Measurements from ENCODE around the gene ZNF410.
"Not testable (repeated sequence)": the region's sequence is repeated elsewhere in the genome, so short reads cannot be mapped to it uniquely, and the experiment has no call there.

ZNF410 gene

DNA sequence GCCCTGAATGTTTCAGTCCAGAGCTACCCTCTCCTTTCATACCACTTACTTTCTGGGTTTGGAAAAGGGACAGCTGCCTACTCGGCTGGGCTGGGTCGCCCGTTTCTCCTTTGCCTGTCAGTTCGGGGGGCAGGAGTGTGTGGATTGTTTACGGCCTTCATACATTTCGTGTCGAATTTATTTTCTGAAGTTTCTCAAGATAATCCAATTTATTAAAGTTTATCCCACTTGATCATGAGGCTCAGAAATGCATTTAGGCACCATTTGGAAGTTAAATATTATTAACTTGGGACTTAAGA, 608 bp downstream of the ZNF410 start:
- no peak for DNase-seq (ENCODE audit: low read depth)

DNA sequence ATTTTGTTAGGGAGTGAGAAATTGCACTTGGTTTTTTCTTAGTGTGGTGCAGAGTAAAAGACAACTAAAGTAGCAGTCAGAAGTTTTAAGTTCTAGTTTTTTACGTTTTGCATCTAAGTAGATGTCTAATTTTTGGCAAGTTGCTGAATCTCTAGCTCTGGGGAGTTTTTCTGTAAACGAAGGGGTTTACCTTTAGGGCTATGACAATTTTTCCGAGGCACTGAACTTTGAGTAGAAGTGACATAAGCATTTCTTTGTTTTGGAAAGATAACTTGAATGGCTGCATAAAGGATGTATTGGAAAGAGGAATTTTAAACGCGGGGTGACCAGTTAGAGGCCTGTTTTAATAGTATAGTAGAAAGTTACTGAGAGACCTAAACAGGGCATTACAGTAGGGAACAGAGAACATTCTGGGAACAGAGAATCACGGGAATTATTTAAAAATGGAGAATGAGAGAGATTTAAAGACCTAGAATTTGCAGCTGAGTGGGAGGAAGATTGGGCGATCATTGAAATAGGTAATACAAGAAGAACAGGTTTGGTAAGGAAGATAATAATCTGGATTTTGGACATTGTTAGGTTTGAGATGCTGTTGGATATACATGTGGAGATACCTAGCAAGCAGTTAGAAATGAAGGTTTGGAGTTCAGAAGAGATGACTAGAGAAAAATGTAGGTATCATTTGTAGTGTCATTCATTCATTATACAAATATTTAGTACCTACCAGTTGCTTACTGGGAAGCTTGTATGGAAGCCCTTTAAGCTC, 1.2 kb downstream of the ZNF410 start:
- DNase-seq (ENCODE audit: low read depth): no peak

DNA sequence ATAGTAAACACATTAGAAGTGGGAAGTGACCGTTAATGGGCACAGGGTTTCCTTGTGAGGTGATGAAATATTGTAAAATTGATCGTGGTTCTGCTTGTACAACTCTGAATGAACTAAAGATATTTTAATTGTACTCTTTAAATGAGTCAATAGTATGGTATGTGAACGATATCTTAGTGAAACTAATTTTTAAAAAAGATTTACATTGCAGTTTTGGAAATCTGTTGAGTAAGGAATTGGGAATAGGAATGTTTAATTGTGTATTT, 1.7 kb downstream of the ZNF410 start:
- DNase-seq (ENCODE audit: low read depth): no peak

DNA sequence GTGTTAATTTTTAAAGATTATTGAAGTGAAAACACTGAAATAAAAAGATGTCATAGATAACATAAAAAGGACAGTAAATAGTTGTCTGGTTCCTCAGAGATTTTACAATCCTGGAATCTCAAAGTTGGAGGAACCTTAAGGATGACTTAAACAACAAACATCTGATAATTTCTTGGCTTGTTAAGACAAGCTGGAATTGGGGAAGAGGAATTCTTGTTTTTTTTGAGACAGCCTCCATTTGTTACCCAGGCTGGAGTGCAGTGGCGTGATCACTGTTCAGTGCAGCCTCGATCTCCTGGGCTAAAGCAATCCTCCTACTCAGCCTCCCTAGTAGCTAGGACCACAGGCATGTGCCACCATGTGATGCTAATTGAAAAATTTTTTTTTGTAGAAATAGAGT, 2.3 kb downstream of the ZNF410 start:
- DNase-seq (ENCODE audit: low read depth): no peak

DNA sequence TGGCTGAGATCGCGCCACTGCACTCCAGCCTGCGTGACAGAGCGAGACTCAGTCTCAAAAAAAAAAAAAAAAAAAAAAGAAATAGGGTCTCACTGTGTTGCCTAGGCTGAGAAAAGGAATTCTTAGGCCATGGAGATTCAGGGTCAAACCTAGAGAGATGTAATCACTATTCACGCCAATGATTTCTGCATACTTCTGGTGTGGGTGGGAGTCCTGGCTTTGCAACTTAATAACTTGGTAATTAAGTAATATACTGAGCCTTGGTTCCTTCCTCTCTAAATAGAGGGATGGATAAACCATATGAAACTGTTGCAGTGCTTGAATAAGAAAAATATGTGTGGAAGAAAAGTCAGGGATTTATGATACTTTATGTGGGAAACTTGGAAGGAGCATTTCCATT, 2.7 kb downstream of the ZNF410 start:
- DNase-seq (ENCODE audit: low read depth): no peak

DNA sequence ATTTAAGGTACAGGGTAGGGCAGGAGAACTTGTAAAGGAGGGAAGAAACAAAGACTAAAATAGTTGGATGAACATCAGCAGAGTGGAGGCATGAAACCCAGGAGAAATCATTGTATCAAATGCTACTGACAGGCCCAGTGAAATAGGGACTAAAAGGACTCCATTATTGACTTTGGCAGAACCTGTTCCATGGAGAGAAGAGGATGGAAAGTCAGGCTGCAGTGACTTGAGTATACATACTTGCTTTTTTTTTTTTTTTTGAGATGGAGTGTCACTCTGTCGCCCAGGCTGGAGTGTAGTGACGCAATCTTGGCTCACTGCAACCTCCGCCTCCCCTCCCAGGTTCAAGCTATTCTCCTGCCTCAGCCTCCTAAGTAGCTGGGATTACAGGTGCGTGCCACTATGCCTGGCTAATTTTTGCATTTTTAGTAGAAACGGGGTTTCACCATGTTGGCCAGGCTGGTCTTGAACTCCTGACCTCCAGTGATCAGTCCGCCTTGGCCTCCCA, 7.6 kb downstream of the ZNF410 start:
- not testable (repeated sequence) for DNase-seq (ENCODE audit: low read depth)

DNA sequence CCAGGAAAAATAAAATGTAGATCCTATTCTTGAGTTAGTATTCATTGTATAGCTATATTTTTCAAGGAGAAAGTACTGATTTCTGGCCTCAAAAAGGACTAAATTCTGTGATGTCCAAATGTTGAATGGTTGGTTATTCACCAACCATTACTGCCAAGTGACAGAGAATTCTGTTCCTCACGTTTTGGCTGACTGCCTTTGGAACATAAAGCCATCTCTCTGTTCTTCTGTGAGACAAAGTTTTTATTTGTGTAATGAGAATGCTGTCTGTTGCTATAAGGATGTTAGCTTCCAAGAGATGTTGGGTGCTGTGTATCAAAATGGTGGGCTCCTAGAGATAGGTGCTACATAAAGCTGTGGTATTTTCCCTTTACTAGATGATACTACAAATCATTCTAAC, 9.3 kb downstream of the ZNF410 start:
- no peak for DNase-seq (ENCODE audit: low read depth)

DNA sequence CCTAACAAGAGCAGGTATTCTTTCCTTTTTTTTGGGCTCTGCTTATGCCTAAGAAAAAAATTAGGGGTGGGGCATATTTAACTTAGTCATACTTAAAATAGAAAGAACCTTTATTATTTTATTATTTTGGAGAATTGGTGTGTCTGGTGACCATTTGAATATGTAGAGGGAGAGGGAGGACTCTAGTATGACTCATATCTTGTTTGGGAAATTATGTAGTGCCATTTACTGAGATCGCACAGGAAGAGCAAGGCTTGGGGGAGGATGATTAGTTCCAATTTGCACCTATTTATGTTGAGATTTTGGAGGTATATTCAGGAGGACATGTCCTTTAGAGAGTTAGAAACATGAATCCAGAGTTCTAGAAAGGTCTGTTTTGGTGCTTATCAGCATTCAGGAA, 9.9 kb downstream of the ZNF410 start:
- DNase-seq (ENCODE audit: low read depth): peak; percentile 24

DNA sequence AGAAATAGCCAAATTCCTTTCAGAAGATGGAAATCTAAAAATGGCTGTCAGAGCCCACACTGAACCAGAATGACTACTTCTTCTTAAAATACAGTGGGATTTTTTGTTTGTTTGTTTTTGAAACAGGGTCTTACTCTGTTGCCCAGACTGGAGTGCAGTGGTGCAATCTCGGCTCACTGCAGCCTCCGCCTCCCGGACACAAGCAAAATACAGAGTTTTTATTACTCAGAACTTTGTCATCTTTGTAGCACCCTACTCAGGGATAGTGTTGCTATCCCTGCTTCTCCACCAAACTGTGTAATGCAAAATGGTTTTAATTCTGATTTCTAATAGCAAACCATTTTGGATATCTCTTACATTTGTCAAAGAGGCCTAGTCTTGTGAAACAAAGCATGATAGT, 16.4 kb downstream of the ZNF410 start:
- no peak for DNase-seq (ENCODE audit: low read depth)

DNA sequence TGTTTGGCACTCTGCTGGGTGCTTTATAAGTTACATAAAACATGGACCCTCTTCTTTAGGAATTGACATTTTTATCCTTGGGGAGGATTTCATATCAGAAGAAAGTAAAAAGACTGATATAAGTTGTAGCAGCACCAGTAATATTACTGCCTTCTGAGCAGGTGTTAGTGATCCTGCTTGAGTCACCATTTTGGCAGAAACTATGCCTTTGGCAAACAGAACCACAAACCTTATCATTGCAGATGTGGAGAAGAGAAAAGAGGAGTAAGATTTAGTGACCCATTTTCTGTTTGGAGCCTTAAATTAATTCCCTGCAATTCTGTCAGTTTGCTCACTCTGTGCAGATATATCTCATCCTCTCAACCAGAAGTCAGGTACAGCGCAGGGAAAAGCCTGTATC, 23.0 kb downstream of the ZNF410 start:
- DNase-seq (ENCODE audit: low read depth): no peak

DNA sequence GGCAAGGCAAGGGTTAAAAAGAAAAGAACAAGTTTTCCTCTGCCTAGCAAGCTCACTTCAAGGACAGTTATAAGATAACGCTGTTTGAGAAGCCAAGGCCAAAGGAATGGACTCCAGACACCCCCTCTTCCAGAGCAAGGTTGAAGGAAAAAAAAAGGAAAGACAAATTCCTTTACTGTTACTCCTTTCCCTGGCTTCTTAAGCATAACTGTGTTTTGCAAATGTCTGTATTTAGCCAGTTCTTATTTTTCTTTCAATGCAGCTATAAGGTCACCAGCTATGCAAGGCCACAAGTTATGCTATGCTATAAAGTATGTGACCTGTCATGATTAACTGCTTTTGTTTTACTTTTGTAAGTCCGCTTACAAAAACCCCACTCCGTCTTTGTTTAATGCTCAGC, 26.6 kb downstream of the ZNF410 start:
- DNase-seq (ENCODE audit: low read depth): no peak

DNA sequence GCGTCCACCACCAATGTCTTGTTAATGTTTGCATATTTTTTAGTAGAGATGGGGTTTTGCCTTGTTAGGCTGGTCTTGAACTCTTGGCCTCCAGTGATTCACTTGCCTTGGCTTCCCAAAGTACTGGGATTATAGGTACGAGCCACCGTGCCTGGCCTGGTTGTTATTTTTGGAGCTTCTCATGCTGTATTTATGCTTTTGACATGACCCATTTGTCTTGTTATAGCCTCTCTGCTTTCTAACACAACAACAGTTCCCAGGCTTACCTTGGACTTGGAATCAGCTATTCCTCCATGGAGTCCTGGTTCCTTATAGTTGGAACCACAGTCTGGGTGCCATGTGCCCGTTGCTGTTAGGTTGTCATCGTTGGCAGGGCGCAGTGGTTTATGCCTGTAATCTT, 29.7 kb downstream of the ZNF410 start:
- DNase-seq (ENCODE audit: low read depth): no peak

DNA sequence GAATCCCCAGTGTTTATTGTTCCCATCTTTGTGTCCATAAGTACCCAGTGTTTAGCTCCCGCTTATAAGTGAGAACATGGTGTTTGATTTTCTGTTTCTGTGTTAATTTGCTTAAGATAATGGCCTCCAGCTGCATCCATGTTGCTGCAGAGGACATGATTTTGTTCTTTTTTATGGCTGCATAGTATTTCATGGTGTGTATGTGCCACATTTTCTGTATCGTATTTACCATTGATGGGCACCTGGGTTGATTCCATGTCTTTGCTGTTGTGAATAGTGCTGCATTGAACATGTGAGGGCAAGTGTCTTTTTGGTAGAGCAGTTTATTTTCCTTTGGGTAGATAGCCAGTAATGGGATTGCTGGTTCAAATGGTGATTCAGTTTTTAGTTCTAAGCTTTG, 32.8 kb downstream of the ZNF410 start:
- not testable (repeated sequence) for DNase-seq (ENCODE audit: low read depth)

DNA sequence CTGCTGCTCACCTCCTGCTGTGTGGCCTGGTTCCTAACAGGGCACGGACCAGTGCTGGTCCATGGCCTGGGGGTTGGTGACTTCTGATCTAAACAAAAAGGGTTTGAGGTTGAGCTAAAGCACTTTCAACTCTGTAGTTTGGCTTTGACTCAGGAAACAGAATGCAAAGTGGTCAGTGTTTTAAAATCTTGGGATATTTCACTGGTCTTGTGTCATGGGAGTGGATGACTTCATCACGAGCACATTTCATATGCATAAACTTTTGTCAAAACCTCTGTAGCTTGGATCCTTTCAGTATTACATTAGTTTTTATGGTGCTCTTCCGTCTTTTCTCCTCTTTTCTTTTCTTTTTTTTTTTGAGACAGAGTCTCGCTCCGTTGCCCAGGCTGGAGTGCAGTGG, 37.7 kb downstream of the ZNF410 start:
- peak; percentile 8 for DNase-seq (ENCODE audit: low read depth)

DNA sequence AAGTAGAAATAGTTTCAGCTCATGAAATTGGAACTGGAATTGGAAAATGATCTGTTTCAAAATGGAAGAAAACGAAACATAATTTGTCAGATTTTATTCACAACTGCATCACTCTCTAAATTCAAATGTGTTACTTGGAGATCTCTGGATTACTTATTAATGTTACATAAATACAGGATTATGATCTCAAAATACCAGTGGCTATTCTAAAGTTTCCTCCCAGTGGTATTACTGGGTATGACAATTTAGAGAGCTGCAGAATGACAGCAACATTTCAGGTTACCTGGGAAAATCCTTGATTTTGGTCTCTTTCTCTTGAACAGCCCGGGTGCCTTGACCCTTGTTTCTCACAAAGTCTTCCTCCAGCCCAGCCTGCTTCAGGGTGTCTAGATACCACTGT, 49.0 kb downstream of the ZNF410 start:
- DNase-seq (ENCODE audit: low read depth): no peak

DNA sequence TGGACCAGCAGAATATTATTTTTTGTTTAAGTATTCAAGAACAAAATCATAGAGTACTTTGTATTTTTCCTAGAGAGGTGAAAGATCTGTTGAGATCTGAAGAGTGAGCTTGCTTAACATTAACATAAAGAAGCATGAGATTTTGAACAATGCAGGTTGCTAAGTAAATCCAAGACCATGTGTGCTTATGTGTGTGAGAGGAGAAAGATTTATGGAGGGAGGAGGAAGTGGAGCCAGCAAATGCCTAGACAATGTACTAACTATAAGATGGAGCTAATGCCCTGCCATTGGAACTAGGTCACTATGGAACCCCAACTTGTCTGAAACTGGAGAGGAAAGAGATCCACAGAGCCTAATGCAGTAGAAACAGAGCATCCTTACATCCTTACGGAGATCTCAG, 49.9 kb downstream of the ZNF410 start:
- no peak for DNase-seq (ENCODE audit: low read depth)

DNA sequence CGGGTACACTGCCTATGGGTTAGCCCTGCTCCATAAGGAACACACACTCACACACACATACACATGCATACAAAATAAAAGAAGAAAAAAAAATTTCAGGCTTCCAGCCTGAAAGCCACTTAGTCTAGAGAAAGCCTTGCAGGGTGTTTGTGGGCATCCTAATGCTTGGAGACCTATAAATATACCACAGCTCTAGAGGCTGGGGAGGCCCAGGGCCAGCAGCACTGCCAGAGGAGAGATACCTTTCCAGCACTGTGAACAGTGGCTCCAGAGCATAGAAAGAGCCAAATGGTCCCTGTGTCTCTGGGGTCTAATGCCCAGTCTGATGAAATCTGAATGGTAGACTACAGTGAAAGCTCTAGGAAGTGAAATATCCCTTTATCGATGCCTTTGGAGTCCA, 50.4 kb downstream of the ZNF410 start:
- DNase-seq (ENCODE audit: low read depth): no peak

DNA sequence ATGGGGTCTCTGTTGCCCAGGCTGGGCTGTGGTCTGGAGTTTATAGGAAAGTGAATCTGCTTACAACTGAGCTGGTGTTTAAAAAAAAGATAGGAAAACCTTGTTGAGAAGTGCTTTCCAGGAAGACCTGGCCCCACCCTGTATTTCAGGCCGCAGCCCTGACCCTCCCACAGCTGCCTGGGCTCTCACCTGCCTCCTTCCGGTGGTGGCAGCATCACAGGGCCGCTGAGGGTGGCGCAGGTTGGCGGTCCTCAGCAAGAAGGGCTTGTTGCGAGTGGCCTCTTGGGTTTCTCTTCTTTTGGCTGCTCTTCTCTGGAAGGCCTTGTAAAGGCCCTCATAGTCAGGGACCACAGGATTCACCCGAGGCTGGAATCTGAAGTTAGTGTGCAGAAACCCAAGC, 55.5 kb downstream of the ZNF410 start:
- DNase-seq (ENCODE audit: low read depth): no peak

DNA sequence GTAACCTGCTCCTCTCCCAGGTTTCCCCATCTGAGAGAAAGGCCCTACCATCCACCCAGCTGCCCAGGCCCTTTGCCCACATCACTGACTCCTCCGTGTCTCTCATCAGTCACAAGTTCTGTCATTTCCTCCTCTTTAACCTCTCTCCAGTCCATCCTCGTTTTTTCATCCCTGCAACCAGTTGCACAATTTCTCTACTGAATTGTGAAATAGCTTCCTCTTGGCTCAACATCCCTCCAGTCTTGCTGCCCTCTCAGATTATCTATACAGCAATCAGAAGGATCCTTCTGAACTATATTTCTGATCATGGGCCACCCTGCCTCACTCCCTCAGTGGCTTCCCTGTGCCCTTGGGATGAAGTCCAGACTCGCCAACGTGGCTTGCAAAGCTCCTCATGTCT, 56.4 kb downstream of the ZNF410 start:
- peak; percentile 67 for DNase-seq (ENCODE audit: low read depth)

DNA sequence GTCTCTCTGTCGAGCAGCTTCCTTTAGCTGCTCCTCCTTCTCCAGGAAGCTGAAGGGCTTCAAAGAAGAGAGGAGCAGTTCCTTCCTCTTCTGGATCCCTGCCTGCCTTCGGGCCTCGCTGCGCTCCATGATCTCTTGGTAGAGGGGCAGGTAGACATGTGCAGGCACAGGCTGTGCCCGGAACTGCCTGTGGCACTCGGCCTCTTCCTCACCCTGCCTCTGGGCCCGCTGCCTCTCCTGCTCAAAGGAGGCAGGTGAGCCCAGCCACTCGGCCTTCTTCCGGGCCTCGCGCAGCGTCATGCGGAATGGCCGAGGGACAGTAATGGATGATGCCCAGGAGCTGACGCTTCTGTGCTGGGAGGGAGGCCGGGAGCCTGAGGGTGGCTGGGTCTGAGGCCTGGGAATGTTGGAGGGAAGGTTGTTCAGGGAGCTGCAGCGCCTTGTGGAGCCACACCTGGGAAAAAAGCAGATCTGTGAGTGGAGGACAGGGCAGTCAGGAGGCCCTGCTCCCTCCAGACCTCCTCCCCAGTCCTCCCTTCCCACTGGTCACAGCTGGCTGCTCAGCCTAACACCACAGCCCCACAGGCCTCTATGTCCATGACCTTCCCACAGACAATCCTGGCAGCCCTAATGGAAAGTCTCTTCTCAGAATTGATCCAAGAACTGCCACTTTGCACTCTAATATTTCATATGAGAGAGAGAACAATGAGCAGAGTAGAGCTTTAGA, 57.9 kb downstream of the ZNF410 start:
- DNase-seq (ENCODE audit: low read depth): no peak

DNA sequence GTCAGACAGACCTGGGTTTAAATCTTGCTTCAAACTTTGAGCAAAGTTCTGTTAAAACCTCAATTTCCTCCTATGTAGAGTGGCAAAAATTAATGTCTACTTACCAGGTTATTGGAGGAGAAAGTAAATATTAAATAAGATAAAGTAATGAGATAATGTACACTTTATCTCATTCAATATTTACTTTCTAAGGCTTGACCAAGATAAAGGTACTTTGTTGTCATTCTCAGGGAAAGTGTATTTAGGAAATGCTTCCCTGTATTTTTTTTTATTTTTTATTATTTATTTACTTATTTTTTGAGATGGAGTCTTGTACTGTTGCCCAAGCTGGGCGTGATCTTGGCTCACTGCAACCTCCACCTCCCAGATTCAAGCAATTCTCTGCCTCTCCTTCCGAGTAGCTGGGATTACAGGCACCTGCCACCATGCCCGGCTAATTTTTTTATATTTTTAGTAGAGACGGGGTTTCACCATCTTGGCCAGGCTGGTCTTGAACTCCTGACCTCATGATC, 58.6 kb downstream of the ZNF410 start:
- DNase-seq (ENCODE audit: low read depth): no peak

DNA sequence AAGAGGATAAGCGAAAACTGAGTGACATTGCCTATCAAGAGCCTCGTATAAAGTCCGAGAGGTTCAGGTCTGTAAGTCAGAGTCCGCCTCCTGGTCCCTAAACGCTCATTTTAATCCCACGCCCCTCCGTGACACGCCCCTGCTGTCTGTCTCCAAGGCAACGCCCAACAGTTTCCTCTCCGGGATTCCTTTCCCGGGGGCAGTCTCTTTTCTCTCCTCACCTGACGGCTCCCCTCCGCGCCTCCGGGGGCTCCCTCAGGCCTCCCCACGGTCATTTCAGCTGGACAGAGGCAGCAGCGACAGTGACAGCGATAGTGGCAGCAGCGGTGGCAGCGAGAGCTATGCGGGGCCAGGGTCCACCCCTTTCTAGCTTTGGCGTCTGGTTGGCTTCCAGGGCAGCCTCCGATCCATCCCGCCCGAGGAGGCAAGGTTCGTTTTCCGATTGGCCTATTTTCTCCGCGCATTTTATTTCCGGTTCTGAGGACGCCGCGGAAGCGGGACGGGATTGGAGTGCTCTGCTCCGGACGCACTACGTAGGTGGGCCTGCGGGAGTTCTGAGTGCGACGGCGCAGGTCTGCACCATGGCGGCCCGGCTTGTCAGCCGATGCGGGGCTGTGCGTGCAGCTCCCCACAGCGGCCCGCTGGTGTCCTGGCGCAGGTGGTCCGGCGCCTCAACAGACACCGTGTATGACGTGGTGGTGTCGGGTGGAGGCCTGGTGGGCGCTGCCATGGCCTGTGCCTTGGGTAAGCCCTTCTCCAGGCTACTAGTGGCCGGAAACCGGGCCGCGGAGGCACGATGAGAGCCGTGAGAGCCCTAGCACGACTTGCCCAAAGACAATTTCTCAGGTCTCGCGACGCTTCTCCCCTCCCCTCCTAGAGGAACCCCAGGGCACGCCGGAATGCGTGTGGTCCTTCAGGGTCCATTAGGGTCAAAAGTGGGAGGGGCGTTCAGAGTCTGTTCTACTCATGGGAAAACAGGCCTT, 63.4 kb downstream of the ZNF410 start, which contains the start of the genes COQ6 and FAM161B:
TSS of gene COQ6 (plus strand) at position 551 of the 983 bp plus-strand sequence. CDS start at position 582, 31 bp downstream.
TSS of gene FAM161B (minus strand) at position 343 of the 983 bp plus-strand sequence. CDS start at position 275, 68 bp downstream.
- peak; percentile 98 for DNase-seq (ENCODE audit: low read depth)
